Neural progenitor cell (in vitro differentiated cells): ENCODE data around the gene LYG1. TPM values are rescaled to one million over a fixed set of nuclear protein-coding genes. Genes with fewer than 3 reads are reported as not detected.

Experiments used
- DNase-seq: peaks from one replicate; pipeline ENCODE4 v3.0.0-alpha.2; 2016; ENCODE audit warnings: low spot score
- H2AFZ ChIP-seq: fragments of 200-600 bp; sonication (generic); replicated peaks from 2 replicates; pipeline ENCODE4 v1.6.1; 2016; ENCODE audit warnings: antibody characterized with exemption
- H3F3A ChIP-seq: fragments of 200-600 bp; sonication (generic); 2 replicates; pipeline ENCODE4 v1.6.1; 2016; ENCODE audit warnings: antibody characterized with exemption, low read depth
- H3K27ac ChIP-seq: fragments of 200-600 bp; sonication (generic); 2 replicates; pipeline ENCODE4 v1.5.1; 2016; ENCODE audit warnings: mild to moderate bottlenecking
- H3K27me3 ChIP-seq: fragments of 200-600 bp; sonication (generic); 2 replicates; pipeline ENCODE4 v1.6.1; 2016; ENCODE audit warnings: mild to moderate bottlenecking, moderate library complexity
- H3K36me3 ChIP-seq: fragments of 200-600 bp; sonication (generic); 2 replicates; pipeline ENCODE4 v1.5.1; 2016
- H3K4me1 ChIP-seq: fragments of 200-600 bp; sonication (generic); 2 replicates; pipeline ENCODE4 v1.6.1; 2016; ENCODE audit warnings: mixed run types
- H3K4me2 ChIP-seq: fragments of 200-600 bp; sonication (generic); 2 replicates; pipeline ENCODE4 v1.6.1; 2016
- H3K4me3 ChIP-seq: fragments of 200-600 bp; sonication (generic); 2 replicates; pipeline ENCODE4 v1.5.1; 2016
- H3K79me2 ChIP-seq: fragments of 200-600 bp; sonication (generic); 2 replicates; pipeline ENCODE4 v1.6.1; 2016; ENCODE audit warnings: low read depth
- H3K9ac ChIP-seq: fragments of 200-600 bp; sonication (generic); 2 replicates; pipeline ENCODE4 v1.6.1; 2016
- H3K9me3 ChIP-seq: fragments of 200-600 bp; sonication (generic); 2 replicates; pipeline ENCODE4 v1.5.1; 2016; ENCODE audit warnings: low read depth
- H4K20me1 ChIP-seq: fragments of 200-600 bp; sonication (generic); 2 replicates; pipeline ENCODE4 v1.6.1; 2016; ENCODE audit warnings: low read depth
- H3K27ac Mint-ChIP-seq: 3 replicates; pipeline ENCODE4 v1.8.0; 2021; ENCODE audit warnings: mixed read lengths
- H3K27me3 Mint-ChIP-seq: 2 replicates; pipeline ENCODE4 v1.8.0; 2022; ENCODE audit warnings: low read depth, mild to moderate bottlenecking, inconsistent platforms, moderate library complexity, mixed read lengths; ENCODE audit not compliant: insufficient read depth
- H3K36me3 Mint-ChIP-seq: 3 replicates; pipeline ENCODE4 v1.8.0; 2021; ENCODE audit warnings: mixed read lengths
- H3K4me1 Mint-ChIP-seq: 3 replicates; pipeline ENCODE4 v1.8.0; 2021; ENCODE audit warnings: mixed read lengths
- H3K4me3 Mint-ChIP-seq: 3 replicates; pipeline ENCODE4 v1.8.0; 2021; ENCODE audit warnings: mild to moderate bottlenecking, moderate library complexity, mixed read lengths
- H3K9me3 Mint-ChIP-seq: 3 replicates; pipeline ENCODE4 v1.8.0; 2020; ENCODE audit warnings: mixed read lengths
- EZH2 ChIP-seq: fragments of 200-600 bp; sonication (generic); IDR thresholded peaks from 2 replicates; pipeline ENCODE4 v1.6.1; 2017; ENCODE audit warnings: antibody characterized with exemption, mild to moderate bottlenecking, moderate library complexity
- EZH2phosphoT487 ChIP-seq: fragments of 200-600 bp; sonication (generic); IDR thresholded peaks from 2 replicates; pipeline ENCODE4 v1.6.1; 2017; ENCODE audit warnings: antibody characterized with exemption
- total RNA-seq: library from RNA; depleted of rRNA; stranded (reverse); fragments of >200 nt; gene quantifications from 2 replicates; pipeline ENCODE4 v1.2.3, GENCODE V29; 2015; ENCODE audit warnings: low replicate concordance
- TF ChIP-seq, protein P1 (sequence below): fragments of 200-600 bp; sonication (generic); IDR thresholded peaks from 2 replicates; pipeline ENCODE4 v1.5.1; 2017; ENCODE audit warnings: antibody characterized with exemption, mild to moderate bottlenecking

Gene LYG1
- total RNA-seq, 1 donor from 2014 or later: 2.1 TPM

DNA sequence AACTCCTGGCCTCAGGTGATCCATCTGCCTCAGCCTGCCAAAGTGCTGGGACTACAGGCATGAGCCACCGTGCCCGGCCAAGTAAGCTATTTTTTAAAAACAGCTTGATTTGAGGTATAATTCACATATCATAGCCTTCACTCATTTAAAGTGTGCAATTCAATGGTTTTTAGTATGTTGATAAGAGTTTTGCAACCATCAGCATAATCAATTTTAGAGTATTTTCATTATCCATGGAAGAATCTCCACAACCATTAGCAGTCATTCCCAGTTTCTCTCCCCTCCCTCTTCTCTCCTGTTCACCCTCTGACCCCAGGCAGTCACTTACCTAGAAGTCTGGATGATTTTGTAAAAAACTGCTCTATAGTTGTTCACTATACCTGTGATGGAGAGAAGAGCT is 40.8 kb downstream of the LYG1 start:
- H3K4me1 ChIP-seq: no peaks in the 10 kb centered on the region
- H3K27me3 ChIP-seq: no peaks in the 10 kb centered on the region
- no peaks in the 10 kb centered on the region for H3K4me1 Mint-ChIP-seq
- no peaks in the 10 kb centered on the region for H4K20me1 ChIP-seq
- no peaks in the 10 kb centered on the region for H3K9me3 ChIP-seq
- no peak overlapping the region for H3K9ac ChIP-seq
- H3K9me3 Mint-ChIP-seq: no peaks in the 10 kb centered on the region
- H2AFZ ChIP-seq: no peak overlapping the region
- H3K27me3 Mint-ChIP-seq: no peaks in the 10 kb centered on the region
- H3K36me3 Mint-ChIP-seq: peaks cover 2% of the 10 kb centered on the region
- no peaks in the 10 kb centered on the region for H3K79me2 ChIP-seq
- DNase-seq: no peak
- no peak overlapping the region for H3K4me3 ChIP-seq
- H3K27ac ChIP-seq: no peak overlapping the region
- no peaks in the 10 kb centered on the region for H3F3A ChIP-seq
- no peaks in the 10 kb centered on the region for H3K36me3 ChIP-seq
- H3K27ac Mint-ChIP-seq: no peak overlapping the region
- H3K4me3 Mint-ChIP-seq: no peak overlapping the region
- H3K4me2 ChIP-seq: no peak overlapping the region
- TF ChIP-seq EZH2 (no peak), EZH2phosphoT487 (no peak)
- TF ChIP-seq, protein P1, sequence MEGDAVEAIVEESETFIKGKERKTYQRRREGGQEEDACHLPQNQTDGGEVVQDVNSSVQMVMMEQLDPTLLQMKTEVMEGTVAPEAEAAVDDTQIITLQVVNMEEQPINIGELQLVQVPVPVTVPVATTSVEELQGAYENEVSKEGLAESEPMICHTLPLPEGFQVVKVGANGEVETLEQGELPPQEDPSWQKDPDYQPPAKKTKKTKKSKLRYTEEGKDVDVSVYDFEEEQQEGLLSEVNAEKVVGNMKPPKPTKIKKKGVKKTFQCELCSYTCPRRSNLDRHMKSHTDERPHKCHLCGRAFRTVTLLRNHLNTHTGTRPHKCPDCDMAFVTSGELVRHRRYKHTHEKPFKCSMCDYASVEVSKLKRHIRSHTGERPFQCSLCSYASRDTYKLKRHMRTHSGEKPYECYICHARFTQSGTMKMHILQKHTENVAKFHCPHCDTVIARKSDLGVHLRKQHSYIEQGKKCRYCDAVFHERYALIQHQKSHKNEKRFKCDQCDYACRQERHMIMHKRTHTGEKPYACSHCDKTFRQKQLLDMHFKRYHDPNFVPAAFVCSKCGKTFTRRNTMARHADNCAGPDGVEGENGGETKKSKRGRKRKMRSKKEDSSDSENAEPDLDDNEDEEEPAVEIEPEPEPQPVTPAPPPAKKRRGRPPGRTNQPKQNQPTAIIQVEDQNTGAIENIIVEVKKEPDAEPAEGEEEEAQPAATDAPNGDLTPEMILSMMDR: no peak

DNA sequence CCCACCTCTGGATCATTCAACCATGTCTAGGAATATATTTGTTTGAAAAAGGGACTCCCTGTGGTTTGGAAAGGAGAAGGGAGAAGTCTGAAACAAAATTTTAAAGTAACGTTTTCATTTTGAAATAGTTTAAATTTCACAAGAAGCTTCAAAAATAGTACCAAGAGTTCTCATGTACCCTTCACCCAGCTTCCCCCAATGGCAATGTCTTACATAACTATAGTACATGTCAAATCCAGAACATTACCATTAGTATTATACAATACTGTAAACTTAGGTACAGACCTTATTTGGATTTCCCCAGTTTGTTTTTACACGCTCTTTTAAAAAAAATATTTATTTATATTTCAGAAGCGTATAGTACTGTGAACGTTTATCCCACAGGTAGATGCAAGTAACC is 41.5 kb downstream of the LYG1 start:
- no peak for DNase-seq
- Histone ChIP-seq H3K36me3 (no peaks in the 10 kb centered on the region), H3K4me2 (no peak overlapping the region), H3K79me2 (no peaks in the 10 kb centered on the region), H3F3A (no peaks in the 10 kb centered on the region), H3K9me3 (no peaks in the 10 kb centered on the region), H3K27me3 (no peaks in the 10 kb centered on the region), H3K4me3 (no peak overlapping the region), H4K20me1 (no peaks in the 10 kb centered on the region), H3K27ac (no peak overlapping the region), H3K4me1 (no peaks in the 10 kb centered on the region), H2AFZ (no peak overlapping the region), H3K9ac (no peak overlapping the region)
- TF ChIP-seq, protein P1: no peak
- TF ChIP-seq EZH2phosphoT487 (no peak), EZH2 (no peak)
- Mint-ChIP-seq H3K4me3 (no peak overlapping the region), H3K27ac (no peak overlapping the region), H3K4me1 (no peaks in the 10 kb centered on the region), H3K27me3 (no peaks in the 10 kb centered on the region), H3K9me3 (no peaks in the 10 kb centered on the region), H3K36me3 (peaks cover 2% of the 10 kb centered on the region)

DNA sequence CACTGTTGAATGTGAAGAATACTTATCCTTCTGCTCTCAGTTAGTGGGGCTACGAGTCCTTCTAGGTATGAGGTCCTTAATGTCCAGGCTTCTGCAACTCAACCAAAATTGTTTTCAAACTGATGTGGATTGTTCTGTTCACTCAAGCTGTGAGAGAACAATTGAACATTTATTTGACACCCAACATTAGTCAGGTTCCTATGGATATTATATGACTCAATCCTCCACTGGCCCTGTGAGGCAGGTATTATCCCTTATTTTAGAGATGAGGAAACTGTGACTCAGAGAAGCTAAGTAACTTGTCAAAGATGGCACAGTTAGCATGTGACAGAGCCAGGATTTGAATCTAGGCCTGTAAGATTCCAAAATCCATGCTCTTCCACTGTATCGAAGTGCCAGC is 44.3 kb downstream of the LYG1 start:
- Histone ChIP-seq H3F3A (no peaks in the 10 kb centered on the region), H4K20me1 (no peaks in the 10 kb centered on the region), H3K36me3 (no peaks in the 10 kb centered on the region), H3K4me2 (no peak overlapping the region), H3K27me3 (no peaks in the 10 kb centered on the region), H3K79me2 (no peaks in the 10 kb centered on the region), H3K9ac (no peak overlapping the region), H2AFZ (no peak overlapping the region), H3K4me3 (no peak overlapping the region), H3K9me3 (no peaks in the 10 kb centered on the region), H3K27ac (no peak overlapping the region), H3K4me1 (no peaks in the 10 kb centered on the region)
- H3K27me3 Mint-ChIP-seq: no peaks in the 10 kb centered on the region
- H3K4me3 Mint-ChIP-seq: no peak overlapping the region
- H3K36me3 Mint-ChIP-seq: peaks cover 2% of the 10 kb centered on the region
- TF ChIP-seq EZH2phosphoT487 (no peak), EZH2 (no peak)
- TF ChIP-seq, protein P1: no peak
- no peak for DNase-seq
- no peak overlapping the region for H3K27ac Mint-ChIP-seq
- no peaks in the 10 kb centered on the region for H3K9me3 Mint-ChIP-seq
- no peaks in the 10 kb centered on the region for H3K4me1 Mint-ChIP-seq
